DMS79 treated with DMSO at 0.1 percent for 48 hours (cell line): ENCODE measurements around the gene SHISAL1.

Experiments used
- DNase-seq: peaks from one replicate; lab custom pipeline; 2025; lab: John Stamatoyannopoulos, UW

SHISAL1 gene

GRCh38 chr22:44277386-44278135, 35.2 kb downstream of the SHISAL1 start:
- no peak for DNase-seq

- DNase-seq, result no peak
Measured at GRCh38 chr22:44276706-44277356, 35.9 kb downstream of the SHISAL1 start.

GRCh38 chr22:44276041-44276440, 36.7 kb downstream of the SHISAL1 start:
- DNase-seq, result no peak

- no peak for DNase-seq
Measured at GRCh38 chr22:44275631-44275995, 37.1 kb downstream of the SHISAL1 start.

GRCh38 chr22:44274918-44275630, 37.7 kb downstream of the SHISAL1 start:
- no peak for DNase-seq

- DNase-seq, result no peak
Measured at GRCh38 chr22:44273175-44273574, 39.6 kb downstream of the SHISAL1 start.

- no peak for DNase-seq
Measured at GRCh38 chr22:44272401-44272771, 40.4 kb downstream of the SHISAL1 start.

GRCh38 chr22:44271732-44272400, 40.9 kb downstream of the SHISAL1 start:
- DNase-seq, result no peak

GRCh38 chr22:44271010-44271500, 41.7 kb downstream of the SHISAL1 start:
- no peak for DNase-seq

GRCh38 chr22:44270556-44270880, 42.2 kb downstream of the SHISAL1 start:
- DNase-seq, result no peak

- no peak for DNase-seq
Measured at GRCh38 chr22:44269757-44270555, 42.8 kb downstream of the SHISAL1 start.

- no peak for DNase-seq
Measured at GRCh38 chr22:44269117-44269498, 43.6 kb downstream of the SHISAL1 start.

- DNase-seq, result no peak
Measured at GRCh38 chr22:44268431-44269116, 44.2 kb downstream of the SHISAL1 start.

- DNase-seq, result no peak
Measured at GRCh38 chr22:44267856-44268255, 44.9 kb downstream of the SHISAL1 start.

- DNase-seq, result no peak
Measured at GRCh38 chr22:44266796-44267760, 45.7 kb downstream of the SHISAL1 start.

GRCh38 chr22:44263547-44263946, 49.2 kb downstream of the SHISAL1 start:
- DNase-seq, result no peak

GRCh38 chr22:44261861-44262595, 50.7 kb downstream of the SHISAL1 start:
- DNase-seq, result peak; percentile 3

- no peak for DNase-seq
Measured at GRCh38 chr22:44261164-44261860, 51.4 kb downstream of the SHISAL1 start.
